Mucosa of rectum (tissue), 2 donors: ENCODE results near the gene HP.

ENCODE experiments used
- H3K27ac ChIP-seq, 2 donors: one replicate each; pipeline ENCODE4 v1.7.0; 2013; ENCODE audit warnings: inconsistent platforms in 2 of 2, low read depth in 2 of 2, low read length in 2 of 2
- H3K27me3 ChIP-seq, 2 donors: one replicate each; pipeline ENCODE4 v1.7.0; 2013; ENCODE audit warnings: low read length in 2 of 2; ENCODE audit not compliant: control insufficient read depth in 2 of 2, insufficient read depth in 2 of 2
- H3K36me3 ChIP-seq, 2 donors: one replicate each; pipeline ENCODE4 v1.7.0; 2013; ENCODE audit warnings: low read length in 2 of 2; ENCODE audit not compliant: control insufficient read depth in 2 of 2, insufficient read depth in 2 of 2
- H3K4me1 ChIP-seq, 2 donors: one replicate each; pipeline ENCODE4 v1.7.0; 2013; ENCODE audit warnings: low read length in 2 of 2, mild to moderate bottlenecking in 1 of 2; ENCODE audit not compliant: control insufficient read depth in 2 of 2, insufficient read depth in 2 of 2
- H3K4me3 ChIP-seq, 2 donors: one replicate each; pipeline ENCODE4 v1.7.0; 2013; ENCODE audit warnings: low read length in 2 of 2
- H3K9ac ChIP-seq, 2 donors: one replicate each; pipeline ENCODE4 v1.7.0; 2013; ENCODE audit warnings: low read length in 2 of 2, low read depth in 1 of 2, mild to moderate bottlenecking in 1 of 2
- H3K9me3 ChIP-seq, 2 donors: one replicate each; pipeline ENCODE4 v1.7.0; 2013; ENCODE audit warnings: low read length in 2 of 2; ENCODE audit not compliant: control insufficient read depth in 2 of 2
- donor health status: healthy.
- donor health status: Normal muscosa, but diverticular disease.

HP gene

DNA sequence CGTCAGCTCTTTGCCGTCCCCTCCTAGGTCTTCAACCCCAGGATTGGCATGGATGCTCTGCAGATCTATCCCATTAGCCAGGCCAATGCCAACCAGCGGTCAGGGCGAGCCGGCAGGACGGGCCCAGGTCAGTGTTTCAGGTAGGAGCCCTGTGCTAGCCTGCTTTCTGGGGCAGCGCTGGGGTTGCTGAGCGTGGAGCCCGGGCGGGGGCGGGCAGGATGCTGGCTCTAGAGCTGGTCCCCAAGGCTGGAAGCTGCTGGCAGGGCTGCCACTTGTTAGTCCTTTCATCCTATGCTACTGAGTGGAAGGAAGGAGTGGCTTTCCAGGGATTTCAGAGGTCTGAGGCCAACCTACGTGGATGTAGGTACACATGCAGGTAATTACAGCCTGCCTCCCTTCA is 51.7 kb downstream of the HP start:
- H3K27me3 ChIP-seq, result no peaks in the 10 kb centered on the region
- no peak overlapping the region for H3K9ac ChIP-seq
- no peaks in the 10 kb centered on the region for H3K9me3 ChIP-seq
- no peak overlapping the region for H3K4me3 ChIP-seq
- no peaks in the 10 kb centered on the region for H3K4me1 ChIP-seq
- no peak overlapping the region for H3K27ac ChIP-seq
- peaks cover 93 to 99% of the 10 kb centered on the region in 2 donors for H3K36me3 ChIP-seq

DNA sequence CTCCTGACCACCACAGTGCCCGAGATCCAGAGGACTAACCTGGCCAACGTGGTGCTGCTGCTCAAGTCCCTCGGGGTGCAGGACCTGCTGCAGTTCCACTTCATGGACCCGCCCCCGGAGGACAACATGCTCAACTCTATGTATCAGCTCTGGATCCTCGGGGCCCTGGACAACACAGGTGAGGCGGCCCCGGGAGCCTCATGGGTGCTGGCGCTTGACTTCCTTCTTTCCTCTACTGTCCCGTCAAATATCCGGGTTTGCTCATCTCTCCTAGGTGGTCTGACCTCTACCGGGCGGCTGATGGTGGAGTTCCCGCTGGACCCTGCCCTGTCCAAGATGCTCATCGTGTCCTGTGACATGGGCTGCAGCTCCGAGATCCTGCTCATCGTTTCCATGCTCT is 53.1 kb downstream of the HP start:
- no peak overlapping the region for H3K4me3 ChIP-seq
- no peak overlapping the region for H3K9ac ChIP-seq
- H3K9me3 ChIP-seq, result no peaks in the 10 kb centered on the region

DNA sequence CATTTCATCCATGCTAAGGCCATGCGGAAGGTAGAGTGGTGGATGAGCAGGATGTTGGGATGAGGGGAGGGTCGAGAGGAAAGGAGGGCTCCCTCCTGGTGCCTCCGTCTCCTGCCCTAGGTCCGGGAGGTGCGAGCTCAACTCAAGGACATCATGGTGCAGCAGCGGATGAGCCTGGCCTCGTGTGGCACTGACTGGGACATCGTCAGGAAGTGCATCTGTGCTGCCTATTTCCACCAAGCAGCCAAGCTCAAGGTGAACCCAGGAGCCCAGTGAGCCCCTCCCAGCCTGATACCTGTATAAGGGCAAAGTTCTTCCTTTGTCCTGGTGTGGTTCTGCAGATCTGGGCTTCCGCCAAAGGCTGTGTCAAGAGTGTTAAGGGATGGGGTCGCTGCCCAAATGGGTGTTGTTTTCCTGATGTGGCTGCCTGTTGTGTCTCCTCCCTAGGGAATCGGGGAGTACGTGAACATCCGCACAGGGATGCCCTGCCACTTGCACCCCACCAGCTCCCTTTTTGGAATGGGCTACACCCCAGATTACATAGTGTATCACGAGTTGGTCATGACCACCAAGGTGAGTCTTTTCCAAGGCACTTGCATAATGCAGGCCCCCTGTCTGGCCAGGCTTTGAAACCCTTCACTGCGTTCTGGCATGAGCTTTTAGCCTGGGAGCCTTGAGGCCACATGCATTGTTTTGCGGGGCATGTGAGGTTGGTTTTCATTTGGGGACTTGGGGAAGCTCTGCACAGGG is 54.2 kb downstream of the HP start:
- H3K4me1 ChIP-seq, result no peaks in the 10 kb centered on the region
- no peak overlapping the region for H3K9ac ChIP-seq
- no peak overlapping the region for H3K27ac ChIP-seq
- no peaks in the 10 kb centered on the region for H3K9me3 ChIP-seq
- no peak overlapping the region for H3K4me3 ChIP-seq
- peaks cover 85 to 93% of the 10 kb centered on the region in 2 donors for H3K36me3 ChIP-seq
- no peaks in the 10 kb centered on the region for H3K27me3 ChIP-seq

More for the DNA sequence above, 53.1 kb downstream of the HP start:
- H3K27ac ChIP-seq, result no peak overlapping the region
- H3K4me1 ChIP-seq, result no peaks in the 10 kb centered on the region
- H3K27me3 ChIP-seq, result no peaks in the 10 kb centered on the region
- peaks cover 93 to 99% of the 10 kb centered on the region in 2 donors for H3K36me3 ChIP-seq

DNA sequence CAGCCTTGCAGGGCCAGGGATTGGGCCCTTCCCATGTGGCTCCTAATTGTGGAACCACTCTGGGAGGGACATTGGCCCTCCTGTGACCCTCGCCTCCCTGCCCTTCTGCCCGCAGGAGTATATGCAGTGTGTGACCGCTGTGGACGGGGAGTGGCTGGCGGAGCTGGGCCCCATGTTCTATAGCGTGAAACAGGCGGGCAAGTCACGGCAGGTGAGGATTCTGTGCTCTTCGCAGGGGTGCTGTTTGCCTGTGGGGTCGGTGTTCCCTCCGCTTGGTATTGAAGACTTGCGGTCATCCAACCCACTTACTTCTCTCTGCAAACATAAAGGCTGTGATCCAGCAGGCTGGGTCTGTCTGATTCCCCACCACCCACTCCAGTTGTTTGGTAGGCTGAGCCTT is 55.0 kb downstream of the HP start:
- H3K36me3 ChIP-seq, result peaks cover 77 to 87% of the 10 kb centered on the region in 2 donors
- H3K9me3 ChIP-seq, result no peaks in the 10 kb centered on the region
- H3K4me1 ChIP-seq, result no peaks in the 10 kb centered on the region
- no peak overlapping the region for H3K27ac ChIP-seq
- no peak overlapping the region for H3K9ac ChIP-seq
- H3K27me3 ChIP-seq, result no peaks in the 10 kb centered on the region
- H3K4me3 ChIP-seq, result no peak overlapping the region

DNA sequence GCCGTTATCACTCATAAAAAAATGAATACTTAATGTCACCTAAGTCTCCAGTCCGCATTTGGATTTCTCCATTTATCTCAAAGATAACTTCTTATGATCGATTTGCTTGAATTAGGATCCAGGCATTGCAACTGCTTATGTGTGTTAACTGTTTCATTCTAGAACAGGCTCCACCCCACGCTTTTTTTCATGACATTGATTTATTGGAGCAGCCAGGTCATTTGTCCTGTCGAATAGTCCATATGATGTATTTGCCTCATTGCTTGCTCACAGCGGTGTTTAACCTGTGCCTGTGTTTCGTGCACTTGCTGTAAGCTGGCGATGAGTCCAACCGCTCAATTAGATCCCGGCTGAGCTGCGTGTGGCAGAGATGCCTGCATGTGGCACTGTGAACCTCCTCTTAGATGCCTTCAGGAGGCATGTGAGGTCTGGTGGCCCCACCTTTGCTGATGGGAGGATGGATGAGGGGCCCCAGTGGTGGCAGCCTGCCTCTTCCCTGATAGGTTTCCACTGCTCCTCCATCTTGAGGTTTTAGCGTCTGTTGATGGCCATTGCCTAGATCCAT is 55.7 kb downstream of the HP start:
- Histone ChIP-seq H3K4me3 (no peak overlapping the region), H3K9ac (no peak overlapping the region), H3K36me3 (peaks cover 70 to 79% of the 10 kb centered on the region in 2 donors), H3K4me1 (no peaks in the 10 kb centered on the region), H3K27ac (no peak overlapping the region), H3K9me3 (no peaks in the 10 kb centered on the region), H3K27me3 (no peaks in the 10 kb centered on the region)
